NCI-H69 (cell line): ENCODE data around the gene GPC4.

Source experiments
- DNase-seq: peaks from one replicate; lab custom pipeline; 2025; lab: John Stamatoyannopoulos, UW

Gene GPC4

GRCh38 chrX:133415276-133416105, at the start of gene GPC4:
Gene GPC4 (minus strand): TSS chrX:133415489. CDS start chrX:133414965, 524 bp downstream.
- peak; percentile 20 for DNase-seq

- DNase-seq = no peak
Observed at GRCh38 chrX:133461231-133461630, 45.9 kb upstream of the GPC4 start.

- no peak for DNase-seq
Observed at GRCh38 chrX:133454924-133455323, 39.6 kb upstream of the GPC4 start.

- no peak for DNase-seq
Observed at GRCh38 chrX:133454491-133454914, 39.2 kb upstream of the GPC4 start.

- DNase-seq = no peak
Observed at GRCh38 chrX:133448512-133449076, 33.3 kb upstream of the GPC4 start.

GRCh38 chrX:133444952-133445831, 29.9 kb upstream of the GPC4 start:
- DNase-seq = peak; percentile 15

GRCh38 chrX:133444196-133444595, 28.9 kb upstream of the GPC4 start:
- no peak for DNase-seq

- DNase-seq = no peak
Observed at GRCh38 chrX:133440797-133441163, 25.5 kb upstream of the GPC4 start.

- DNase-seq = no peak
Observed at GRCh38 chrX:133440081-133440796, 24.9 kb upstream of the GPC4 start.

- DNase-seq = no peak
Observed at GRCh38 chrX:133437766-133438165, 22.5 kb upstream of the GPC4 start.

GRCh38 chrX:133437356-133437755, 22.1 kb upstream of the GPC4 start:
- DNase-seq = no peak

- DNase-seq = no peak
Observed at GRCh38 chrX:133435544-133436124, 20.3 kb upstream of the GPC4 start.

GRCh38 chrX:133434197-133434820, 19.0 kb upstream of the GPC4 start:
- no peak for DNase-seq

- DNase-seq = no peak
Observed at GRCh38 chrX:133419911-133420310, 4.6 kb upstream of the GPC4 start.

GRCh38 chrX:133418588-133418987, 3.3 kb upstream of the GPC4 start:
- DNase-seq = no peak

GRCh38 chrX:133417364-133417763, 2.1 kb upstream of the GPC4 start:
- DNase-seq = no peak

GRCh38 chrX:133414406-133415275, 648 bp downstream of the GPC4 start:
- peak; percentile 4 for DNase-seq

- peak; percentile 7 for DNase-seq
Observed at GRCh38 chrX:133413218-133413925, 1.9 kb downstream of the GPC4 start.

- DNase-seq = no peak
Observed at GRCh38 chrX:133412665-133413064, 2.6 kb downstream of the GPC4 start.
